WTC11 (cell line): ENCODE data around the gene FZD7. TPM values are rescaled to one million over a fixed set of nuclear protein-coding genes. Genes with fewer than 3 reads are reported as not detected.

Experiments
- ATF3 ChIP-seq: sonication (generic); formaldehyde crosslinking; conservative IDR thresholded peaks from 2 replicates; pipeline ENCODE4 v1.8.1; 2022; ENCODE audit warnings: mild to moderate bottlenecking, missing genetic modification reagents
- CBFB ChIP-seq: sonication (generic); formaldehyde crosslinking; IDR thresholded peaks from 2 replicates; pipeline ENCODE4 v1.8.1; 2022; ENCODE audit warnings: mild to moderate bottlenecking, low read depth, missing genetic modification reagents
- E2F4 ChIP-seq: sonication (generic); formaldehyde crosslinking; IDR thresholded peaks from 2 replicates; pipeline ENCODE4 v1.8.1; 2022; ENCODE audit warnings: low read depth, mild to moderate bottlenecking, moderate library complexity, missing genetic modification reagents, borderline replicate concordance
- FOXP1 ChIP-seq: sonication (generic); formaldehyde crosslinking; IDR thresholded peaks from 2 replicates; pipeline ENCODE4 v1.8.0; 2022; ENCODE audit warnings: missing genetic modification reagents, mild to moderate bottlenecking, moderate library complexity, borderline replicate concordance
- FOXP4 ChIP-seq: sonication (generic); formaldehyde crosslinking; IDR thresholded peaks from 2 replicates; pipeline ENCODE4 v1.8.0; 2022; ENCODE audit warnings: mild to moderate bottlenecking, missing genetic modification reagents
- KAT7 ChIP-seq: sonication (generic); formaldehyde crosslinking; IDR thresholded peaks from 2 replicates; pipeline ENCODE4 v1.8.1; 2023; ENCODE audit warnings: missing genetic modification reagents, mild to moderate bottlenecking, borderline replicate concordance
- MYBL2 ChIP-seq: sonication (generic); formaldehyde crosslinking; IDR thresholded peaks from 2 replicates; pipeline ENCODE4 v1.8.1; 2023; ENCODE audit warnings: mild to moderate bottlenecking, moderate library complexity, missing genetic modification reagents
- NFYB ChIP-seq: sonication (generic); formaldehyde crosslinking; conservative IDR thresholded peaks from 2 replicates; pipeline ENCODE4 v1.8.0; 2022; ENCODE audit warnings: low read depth, missing genetic modification reagents
- OVOL2 ChIP-seq: fragments of 250-450 bp; sonication (Bioruptor Pico); IDR thresholded peaks from 2 replicates; pipeline ENCODE4 v1.9.0; 2021; ENCODE audit warnings: mild to moderate bottlenecking, borderline replicate concordance
- RELA ChIP-seq: sonication (generic); formaldehyde crosslinking; IDR thresholded peaks from 2 replicates; pipeline ENCODE4 v1.8.1; 2022; ENCODE audit warnings: missing genetic modification reagents, mild to moderate bottlenecking, borderline replicate concordance
- TCF7 ChIP-seq: sonication (generic); formaldehyde crosslinking; IDR thresholded peaks from 2 replicates; pipeline ENCODE4 v1.8.0; 2022; ENCODE audit warnings: mild to moderate bottlenecking, low read depth, missing genetic modification reagents, moderate library complexity
- TP53 ChIP-seq: sonication (generic); formaldehyde crosslinking; IDR thresholded peaks from 2 replicates; pipeline ENCODE4 v1.8.1; 2023; ENCODE audit warnings: mild to moderate bottlenecking, missing genetic modification reagents
- ZMAT4 ChIP-seq: fragments of 250-450 bp; sonication (Bioruptor Pico); IDR thresholded peaks from 2 replicates; pipeline ENCODE4 v1.9.0; 2021; ENCODE audit warnings: mild to moderate bottlenecking
- ZNF121 ChIP-seq: sonication (generic); formaldehyde crosslinking; IDR thresholded peaks from 2 replicates; pipeline ENCODE4 v1.8.0; 2023; ENCODE audit warnings: missing genetic modification reagents
- ZNF138 ChIP-seq: sonication (generic); formaldehyde crosslinking; conservative IDR thresholded peaks from 2 replicates; pipeline ENCODE4 v1.8.1; 2022; ENCODE audit warnings: mild to moderate bottlenecking, moderate library complexity, missing genetic modification reagents
- ZNF671 ChIP-seq: fragments of 250-450 bp; sonication (Bioruptor Pico); IDR thresholded peaks from 2 replicates; pipeline ENCODE4 v1.8.0; 2021; ENCODE audit warnings: mild to moderate bottlenecking
- total RNA-seq: library from RNA; stranded (reverse); gene quantifications from 3 replicates; pipeline ENCODE4 v1.2.3, GENCODE V29; 2021
- TF ChIP-seq, protein P1 (sequence below): sonication (generic); formaldehyde crosslinking; IDR thresholded peaks from 2 replicates; pipeline ENCODE4 v1.8.0; 2022; ENCODE audit warnings: missing genetic modification reagents
- TF ChIP-seq, protein P2 (sequence below): sonication (generic); formaldehyde crosslinking; IDR thresholded peaks from 2 replicates; pipeline ENCODE4 v1.8.1; 2022; ENCODE audit warnings: mild to moderate bottlenecking, moderate library complexity, missing genetic modification reagents
- TF ChIP-seq, protein P3 (sequence below): sonication (generic); formaldehyde crosslinking; IDR thresholded peaks from 2 replicates; pipeline ENCODE4 v1.8.1; 2023; ENCODE audit warnings: mild to moderate bottlenecking, missing genetic modification reagents

The FZD7 gene
- total RNA-seq, 1 experiment from 2014 or later: 153 TPM

DNA sequence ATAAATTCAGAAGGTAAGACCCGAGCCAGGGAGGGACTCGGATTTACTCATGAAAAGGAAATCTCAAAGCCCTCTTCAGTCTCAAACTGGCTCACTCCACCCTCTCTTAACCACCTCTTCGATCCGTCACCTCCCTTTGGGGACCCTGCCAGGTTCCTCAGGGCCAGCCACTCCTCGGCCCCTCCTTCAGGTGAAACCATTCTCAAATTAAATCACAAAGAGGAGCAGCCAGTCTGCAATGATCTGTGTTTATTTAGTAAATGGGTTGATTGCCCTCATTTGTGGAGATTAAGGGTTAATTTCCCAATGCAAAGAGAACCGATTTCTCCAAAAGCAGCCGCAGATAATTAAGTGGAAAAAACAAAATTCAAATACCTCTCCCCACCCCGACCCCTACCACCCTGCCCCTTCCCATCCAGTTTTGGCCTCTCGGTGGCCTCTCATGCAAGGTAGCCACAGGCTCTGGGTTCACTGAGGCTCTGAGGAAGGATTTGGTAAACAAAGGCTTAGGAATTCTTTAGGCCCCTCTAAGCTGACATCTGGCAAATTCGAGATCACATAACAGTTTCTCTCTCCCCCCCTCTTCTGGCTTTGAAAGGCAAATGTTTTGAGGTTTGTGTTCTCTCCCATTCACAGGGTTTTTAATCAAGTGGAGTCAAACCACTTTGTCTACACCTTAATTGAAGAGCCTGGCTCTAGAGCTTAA, 10.3 kb upstream of the FZD7 start (continued):
- TF ChIP-seq, protein P1, sequence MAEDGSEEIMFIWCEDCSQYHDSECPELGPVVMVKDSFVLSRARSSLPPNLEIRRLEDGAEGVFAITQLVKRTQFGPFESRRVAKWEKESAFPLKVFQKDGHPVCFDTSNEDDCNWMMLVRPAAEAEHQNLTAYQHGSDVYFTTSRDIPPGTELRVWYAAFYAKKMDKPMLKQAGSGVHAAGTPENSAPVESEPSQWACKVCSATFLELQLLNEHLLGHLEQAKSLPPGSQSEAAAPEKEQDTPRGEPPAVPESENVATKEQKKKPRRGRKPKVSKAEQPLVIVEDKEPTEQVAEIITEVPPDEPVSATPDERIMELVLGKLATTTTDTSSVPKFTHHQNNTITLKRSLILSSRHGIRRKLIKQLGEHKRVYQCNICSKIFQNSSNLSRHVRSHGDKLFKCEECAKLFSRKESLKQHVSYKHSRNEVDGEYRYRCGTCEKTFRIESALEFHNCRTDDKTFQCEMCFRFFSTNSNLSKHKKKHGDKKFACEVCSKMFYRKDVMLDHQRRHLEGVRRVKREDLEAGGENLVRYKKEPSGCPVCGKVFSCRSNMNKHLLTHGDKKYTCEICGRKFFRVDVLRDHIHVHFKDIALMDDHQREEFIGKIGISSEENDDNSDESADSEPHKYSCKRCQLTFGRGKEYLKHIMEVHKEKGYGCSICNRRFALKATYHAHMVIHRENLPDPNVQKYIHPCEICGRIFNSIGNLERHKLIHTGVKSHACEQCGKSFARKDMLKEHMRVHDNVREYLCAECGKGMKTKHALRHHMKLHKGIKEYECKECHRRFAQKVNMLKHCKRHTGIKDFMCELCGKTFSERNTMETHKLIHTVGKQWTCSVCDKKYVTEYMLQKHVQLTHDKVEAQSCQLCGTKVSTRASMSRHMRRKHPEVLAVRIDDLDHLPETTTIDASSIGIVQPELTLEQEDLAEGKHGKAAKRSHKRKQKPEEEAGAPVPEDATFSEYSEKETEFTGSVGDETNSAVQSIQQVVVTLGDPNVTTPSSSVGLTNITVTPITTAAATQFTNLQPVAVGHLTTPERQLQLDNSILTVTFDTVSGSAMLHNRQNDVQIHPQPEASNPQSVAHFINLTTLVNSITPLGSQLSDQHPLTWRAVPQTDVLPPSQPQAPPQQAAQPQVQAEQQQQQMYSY: peak; percentile 41; the same call in 1 of the 2 replicates
- TF ChIP-seq, protein P2, sequence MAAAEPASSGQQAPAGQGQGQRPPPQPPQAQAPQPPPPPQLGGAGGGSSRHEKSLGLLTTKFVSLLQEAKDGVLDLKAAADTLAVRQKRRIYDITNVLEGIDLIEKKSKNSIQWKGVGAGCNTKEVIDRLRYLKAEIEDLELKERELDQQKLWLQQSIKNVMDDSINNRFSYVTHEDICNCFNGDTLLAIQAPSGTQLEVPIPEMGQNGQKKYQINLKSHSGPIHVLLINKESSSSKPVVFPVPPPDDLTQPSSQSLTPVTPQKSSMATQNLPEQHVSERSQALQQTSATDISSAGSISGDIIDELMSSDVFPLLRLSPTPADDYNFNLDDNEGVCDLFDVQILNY: no peak
- TF ChIP-seq MYBL2 (CRISPR knock-in tag) (no peak), RELA (CRISPR knock-in tag) (no peak), KAT7 (no peak), ATF3 (no peak), TP53 (no peak), NFYB (CRISPR knock-in tag) (no peak), ZNF671 (CRISPR knock-in tag) (no peak), E2F4 (CRISPR knock-in tag) (no peak), OVOL2 (CRISPR knock-in tag) (no peak), CBFB (CRISPR knock-in tag) (no peak), FOXP4 (CRISPR knock-in tag) (peak; percentile 46; the same call in 1 of the 2 replicates), TCF7 (no peak), FOXP1 (CRISPR knock-in tag) (no peak), ZNF138 (no peak), ZMAT4 (0 out of 2 replicates have a peak, but pooled peaks have one; percentile 59), ZNF121 (CRISPR knock-in tag) (no peak)
- TF ChIP-seq, protein P3, sequence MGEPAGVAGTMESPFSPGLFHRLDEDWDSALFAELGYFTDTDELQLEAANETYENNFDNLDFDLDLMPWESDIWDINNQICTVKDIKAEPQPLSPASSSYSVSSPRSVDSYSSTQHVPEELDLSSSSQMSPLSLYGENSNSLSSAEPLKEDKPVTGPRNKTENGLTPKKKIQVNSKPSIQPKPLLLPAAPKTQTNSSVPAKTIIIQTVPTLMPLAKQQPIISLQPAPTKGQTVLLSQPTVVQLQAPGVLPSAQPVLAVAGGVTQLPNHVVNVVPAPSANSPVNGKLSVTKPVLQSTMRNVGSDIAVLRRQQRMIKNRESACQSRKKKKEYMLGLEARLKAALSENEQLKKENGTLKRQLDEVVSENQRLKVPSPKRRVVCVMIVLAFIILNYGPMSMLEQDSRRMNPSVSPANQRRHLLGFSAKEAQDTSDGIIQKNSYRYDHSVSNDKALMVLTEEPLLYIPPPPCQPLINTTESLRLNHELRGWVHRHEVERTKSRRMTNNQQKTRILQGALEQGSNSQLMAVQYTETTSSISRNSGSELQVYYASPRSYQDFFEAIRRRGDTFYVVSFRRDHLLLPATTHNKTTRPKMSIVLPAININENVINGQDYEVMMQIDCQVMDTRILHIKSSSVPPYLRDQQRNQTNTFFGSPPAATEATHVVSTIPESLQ (CRISPR knock-in tag): no peak
- TF ChIP-seq, all 79 proteins: peak for 8
